HG03460 (cell line): ENCODE data around the gene CBX3.
A peak's percentile ranks its signal among the peaks of the same experiment; 100 is the strongest.
"Not testable (repeated sequence)": the region's sequence is repeated elsewhere in the genome, so short reads cannot be mapped to it uniquely, and the experiment has no call there.

ENCODE experiments used
- ATAC-seq: cut with Tn5 transposase; IDR thresholded peaks from one replicate; pipeline ENCODE4 v1.9.1; 2021; ENCODE audit not compliant: unreplicated experiment

The CBX3 gene

GRCh38 chr7:26201247-26202018, at the start of gene CBX3:
CBX3 (plus strand) TSS chr7:26201745; CDS start chr7:26202999, 1,254 bp downstream.
- ATAC-seq: peak; percentile 41

- peak; percentile 68 for ATAC-seq
These were observed 49.4 kb upstream of the CBX3 start, which contains the start of gene NFE2L3 for GRCh38 chr7:26151953-26152781. NFE2L3 (plus strand) TSS chr7:26152198; CDS start chr7:26152499, 301 bp downstream.

GRCh38 chr7:26152782-26153240, 48.7 kb upstream of the CBX3 start:
- not testable (repeated sequence) for ATAC-seq

GRCh38 chr7:26153241-26153822, 48.2 kb upstream of the CBX3 start:
- ATAC-seq: no peak

- no peak for ATAC-seq
These were observed 47.4 kb upstream of the CBX3 start for GRCh38 chr7:26153823-26154783.

GRCh38 chr7:26155531-26156375, 45.8 kb upstream of the CBX3 start:
- ATAC-seq: no peak

- ATAC-seq: peak; percentile 27
These were observed 44.8 kb upstream of the CBX3 start for GRCh38 chr7:26156451-26157420.

- no peak for ATAC-seq
These were observed 43.9 kb upstream of the CBX3 start for GRCh38 chr7:26157520-26158105.

GRCh38 chr7:26159243-26159642, 42.3 kb upstream of the CBX3 start:
- ATAC-seq: no peak

- no peak for ATAC-seq
These were observed 40.6 kb upstream of the CBX3 start for GRCh38 chr7:26160896-26161295.

- ATAC-seq: no peak
These were observed 39.1 kb upstream of the CBX3 start for GRCh38 chr7:26162431-26162830.

- ATAC-seq: not testable (repeated sequence)
These were observed 37.7 kb upstream of the CBX3 start for GRCh38 chr7:26163804-26164203.

- no peak for ATAC-seq
These were observed 35.4 kb upstream of the CBX3 start for GRCh38 chr7:26165950-26166683.

GRCh38 chr7:26166684-26167266, 34.8 kb upstream of the CBX3 start:
- no peak for ATAC-seq

- ATAC-seq: peak; percentile 83
These were observed 34.1 kb upstream of the CBX3 start for GRCh38 chr7:26167303-26167934.

GRCh38 chr7:26168458-26169023, 33.0 kb upstream of the CBX3 start:
- no peak for ATAC-seq
